22Rv1 (cell line): ENCODE data around the gene ARHGEF2.

ENCODE experiments used
- CTCF ChIP-seq: fragments of 450-650 bp; IDR thresholded peaks from 2 replicates; pipeline ENCODE4 v1.5.1; 2017; ENCODE audit warnings: mild to moderate bottlenecking
- ZFX ChIP-seq: fragments of 450-650 bp; IDR thresholded peaks from 2 replicates; pipeline ENCODE4 v1.6.1; 2017; ENCODE audit warnings: antibody characterized with exemption, borderline replicate concordance

GRCh38 chr1:155968051-155968400, 10.3 kb downstream of the ARHGEF2 start:
- TF ChIP-seq CTCF = no peak
- TF ChIP-seq ZFX = no peak
